Measurements from ENCODE around the gene XIRP1. TPM values are rescaled to one million over a fixed set of nuclear protein-coding genes. Genes with fewer than 3 reads are reported as not detected.

XIRP1 gene
- total RNA-seq, 2 experiments from 2014 or later: not detected

- no peaks in the 10 kb centered on the region for H3K79me2 ChIP-seq (ENCODE audit: insufficient read depth, low read depth, low read length)
Measured at GRCh38 chr3:39202094-39202493, 9.7 kb upstream of the XIRP1 start.

GRCh38 chr3:39196671-39197356 lies 4.4 kb upstream of the XIRP1 start:
- no peak overlapping the region for H3K4me2 ChIP-seq (ENCODE audit: low read length)
- TF ChIP-seq EZH2phosphoT487 (IDR thresholded peaks at IDR 0.05; ENCODE audit: borderline replicate concordance, low read depth, low read length) (no peak), CTCF (conservative IDR thresholded peaks at IDR 0.05; ENCODE audit: low read length) (no peak)
- no peaks in the 10 kb centered on the region for H3K4me1 ChIP-seq (ENCODE audit: insufficient read depth, low read length, poor library complexity, severe bottlenecking)
- BruUV-seq (replicated peaks): no TSS peak
- intact Hi-C loops (cut with micrococcal nuclease; ENCODE audit: unreplicated experiment): no loop called here
- no peak overlapping the region for H3K27ac ChIP-seq (ENCODE audit: low read depth, low read length, poor library complexity, severe bottlenecking)
- no peaks in the 10 kb centered on the region for H4K20me1 ChIP-seq (ENCODE audit: insufficient read depth, low read length)
- H3K9me3 ChIP-seq (ENCODE audit: low read length): no peaks in the 10 kb centered on the region
- no peaks in the 10 kb centered on the region for H3K79me2 ChIP-seq (ENCODE audit: insufficient read depth, low read depth, low read length)
- H3K9me2 ChIP-seq (ENCODE audit: insufficient read depth, low read length): no peaks in the 10 kb centered on the region
- ChIA-PET CTCF (ENCODE audit: unreplicated experiment) (interaction anchor here (0.6 to 2.3 kb wide), 3 partner anchors 91 to 718 kb away, joined by 3 to 9 read pairs (median 5); no protein-coding TSS in a partner anchor), POLR2A (interaction anchor here (0.6 to 2.0 kb wide), 11 partner anchors 9 to 98 kb away, joined by 3 to 6 read pairs (median 4); partner anchors contain the start of gene CX3CR1)
- no peak overlapping the region for H2AFZ ChIP-seq (ENCODE audit: low read length)
- DNase-seq (ENCODE audit: low spot score): no peak
- no peak overlapping the region for H3K4me3 ChIP-seq (ENCODE audit: low read depth, low read length, poor library complexity, severe bottlenecking)
- no peaks in the 10 kb centered on the region for H3K36me3 ChIP-seq (ENCODE audit: insufficient read depth, low read length)

More at GRCh38 chr3:39202094-39202493, 9.7 kb upstream of the XIRP1 start:
- intact Hi-C loops (cut with micrococcal nuclease; ENCODE audit: unreplicated experiment): no loop called here
- POLR2A ChIA-PET: interaction anchor here (1.9 kb wide), 1 partner anchor 86 kb away, joined by 4 read pairs; no protein-coding TSS in a partner anchor
- Histone ChIP-seq H3K27ac (ENCODE audit: low read depth, low read length, poor library complexity, severe bottlenecking) (no peak overlapping the region), H3K9me2 (ENCODE audit: insufficient read depth, low read length) (no peaks in the 10 kb centered on the region), H3K4me1 (ENCODE audit: insufficient read depth, low read length, poor library complexity, severe bottlenecking) (peaks cover 5% of the 10 kb centered on the region), H2AFZ (ENCODE audit: low read length) (no peak overlapping the region), H3K4me3 (ENCODE audit: low read depth, low read length, poor library complexity, severe bottlenecking) (no peak overlapping the region), H3K36me3 (ENCODE audit: insufficient read depth, low read length) (no peaks in the 10 kb centered on the region), H3K4me2 (ENCODE audit: low read length) (no peak overlapping the region), H3K9me3 (ENCODE audit: low read length) (no peaks in the 10 kb centered on the region), H4K20me1 (ENCODE audit: insufficient read depth, low read length) (no peaks in the 10 kb centered on the region)
- TF ChIP-seq CTCF (conservative IDR thresholded peaks at IDR 0.05; ENCODE audit: low read length) (no peak), EZH2phosphoT487 (IDR thresholded peaks at IDR 0.05; ENCODE audit: borderline replicate concordance, low read depth, low read length) (no peak)
- no TSS peak for BruUV-seq (replicated peaks)
- DNase-seq (ENCODE audit: low spot score): no peak
- CTCF ChIA-PET (ENCODE audit: unreplicated experiment): interaction anchor here (1.0 kb wide), 1 partner anchor 10 kb away, joined by 3 read pairs; no protein-coding TSS in a partner anchor

GRCh38 chr3:39196034-39196433 lies 3.6 kb upstream of the XIRP1 start:
- no TSS peak for BruUV-seq (replicated peaks)
- Histone ChIP-seq H3K79me2 (ENCODE audit: insufficient read depth, low read depth, low read length) (no peaks in the 10 kb centered on the region), H3K4me3 (ENCODE audit: low read depth, low read length, poor library complexity, severe bottlenecking) (no peak overlapping the region), H4K20me1 (ENCODE audit: insufficient read depth, low read length) (no peaks in the 10 kb centered on the region), H3K4me2 (ENCODE audit: low read length) (no peak overlapping the region), H3K9me2 (ENCODE audit: insufficient read depth, low read length) (no peaks in the 10 kb centered on the region), H3K27ac (ENCODE audit: low read depth, low read length, poor library complexity, severe bottlenecking) (no peak overlapping the region), H3K4me1 (ENCODE audit: insufficient read depth, low read length, poor library complexity, severe bottlenecking) (no peaks in the 10 kb centered on the region), H3K9me3 (ENCODE audit: low read length) (no peaks in the 10 kb centered on the region), H2AFZ (ENCODE audit: low read length) (no peak overlapping the region), H3K36me3 (ENCODE audit: insufficient read depth, low read length) (no peaks in the 10 kb centered on the region)
- intact Hi-C loops (cut with micrococcal nuclease; ENCODE audit: unreplicated experiment): no loop called here
- no peak for DNase-seq (ENCODE audit: low spot score)
- ChIA-PET POLR2A (interaction anchor here (0.6 to 2.0 kb wide), 10 partner anchors 12 to 99 kb away, joined by 3 to 6 read pairs (median 4); partner anchors contain the start of gene CX3CR1), CTCF (ENCODE audit: unreplicated experiment) (interaction anchor here (0.6 to 2.3 kb wide), 3 partner anchors 92 to 717 kb away, joined by 3 to 9 read pairs (median 5); no protein-coding TSS in a partner anchor)
- TF ChIP-seq EZH2phosphoT487 (IDR thresholded peaks at IDR 0.05; ENCODE audit: borderline replicate concordance, low read depth, low read length): no peak
- TF ChIP-seq CTCF (conservative IDR thresholded peaks at IDR 0.05; ENCODE audit: low read length): no peak
